Activated gamma-delta T cell (primary cell): ENCODE measurements around the gene RNF11.
"Not testable (repeated sequence)": the region's sequence is repeated elsewhere in the genome, so short reads cannot be mapped to it uniquely, and the experiment has no call there.

Experiments used
- DNase-seq: peaks from one replicate; lab custom pipeline; 2025; lab: John Stamatoyannopoulos, UW

Gene RNF11

GRCh38 chr1:51228471-51228870 lies 7.6 kb upstream of the RNF11 start:
- not testable (repeated sequence) for DNase-seq

- DNase-seq: no peak
Observed at GRCh38 chr1:51230501-51231078, 5.5 kb upstream of the RNF11 start.

- no peak for DNase-seq
Observed at GRCh38 chr1:51231120-51231519, 5.0 kb upstream of the RNF11 start.

- no peak for DNase-seq
Observed at GRCh38 chr1:51231896-51232295, 4.2 kb upstream of the RNF11 start.

- not testable (repeated sequence) for DNase-seq
Observed at GRCh38 chr1:51234236-51234635, 1.8 kb upstream of the RNF11 start.

- no peak for DNase-seq
Observed at GRCh38 chr1:51234721-51235425, 1.2 kb upstream of the RNF11 start.

- DNase-seq: no peak
Observed at GRCh38 chr1:51236531-51237350, 668 bp downstream of the RNF11 start.

- DNase-seq: no peak
Observed at GRCh38 chr1:51237351-51238033, 1.4 kb downstream of the RNF11 start.

- no peak for DNase-seq
Observed at GRCh38 chr1:51238034-51238403, 1.9 kb downstream of the RNF11 start.

- DNase-seq: no peak
Observed at GRCh38 chr1:51240084-51240483, 4.0 kb downstream of the RNF11 start.

GRCh38 chr1:51241119-51241518 lies 5.0 kb downstream of the RNF11 start:
- no peak for DNase-seq

GRCh38 chr1:51242546-51242945 lies 6.5 kb downstream of the RNF11 start:
- DNase-seq: no peak

- no peak for DNase-seq
Observed at GRCh38 chr1:51247022-51247421, 10.9 kb downstream of the RNF11 start.

GRCh38 chr1:51247499-51247898 lies 11.4 kb downstream of the RNF11 start:
- DNase-seq: no peak

- DNase-seq: no peak
Observed at GRCh38 chr1:51249445-51249844, 13.4 kb downstream of the RNF11 start.

- DNase-seq: not testable (repeated sequence)
Observed at GRCh38 chr1:51250729-51251128, 14.7 kb downstream of the RNF11 start.

GRCh38 chr1:51251165-51251564 lies 15.1 kb downstream of the RNF11 start:
- not testable (repeated sequence) for DNase-seq

- no peak for DNase-seq
Observed at GRCh38 chr1:51252366-51252765, 16.3 kb downstream of the RNF11 start.

GRCh38 chr1:51253691-51254090 lies 17.6 kb downstream of the RNF11 start:
- no peak for DNase-seq

- DNase-seq: no peak
Observed at GRCh38 chr1:51255331-51255730, 19.3 kb downstream of the RNF11 start.

GRCh38 chr1:51263147-51263877 lies 27.2 kb downstream of the RNF11 start:
- no peak for DNase-seq

- no peak for DNase-seq
Observed at GRCh38 chr1:51264451-51264850, 28.4 kb downstream of the RNF11 start.
